ENCODE results near the gene L2HGDH. TPM values are rescaled to one million over a fixed set of nuclear protein-coding genes. Genes with fewer than 3 reads are reported as not detected.
"Not testable (repeated sequence)": the region's sequence is repeated elsewhere in the genome, so short reads cannot be mapped to it uniquely, and the experiment has no call there.

Gene L2HGDH
- total RNA-seq, 1 experiment from 2014 or later: 18.6 TPM

GRCh38 chr14:50319293-50319692, 7.3 kb upstream of the L2HGDH start:
- Histone ChIP-seq H3K9me2 (ENCODE audit: insufficient read depth) (no peaks in the 10 kb centered on the region), H3K79me2 (ENCODE audit: low read depth) (peaks cover 14% of the 10 kb centered on the region), H3K4me3 (no peak overlapping the region), H3K27ac (0 out of 2 replicates have a peak overlapping the region, but pooled peaks have one; percentile 11), H3F3A (ENCODE audit: insufficient read depth, low read depth) (peaks cover 18% of the 10 kb centered on the region; the same call in 1 of the 2 replicates), H3K9me3 (ENCODE audit: insufficient read depth, low read depth) (no peaks in the 10 kb centered on the region), H3K4me2 (no peak overlapping the region), H3K27me3 (ENCODE audit: insufficient read depth, low read depth) (no peaks in the 10 kb centered on the region), H3K36me3 (ENCODE audit: low read depth) (peaks cover 10% of the 10 kb centered on the region), H4K20me1 (ENCODE audit: insufficient read depth) (peaks cover 7% of the 10 kb centered on the region; the same call in 1 of the 2 replicates), H3K4me1 (replicated peaks; ENCODE audit: insufficient read depth) (peaks cover 31% of the 10 kb centered on the region), H2AFZ (no peak overlapping the region)
- intact Hi-C loops (cut with micrococcal nuclease; ENCODE audit: unreplicated experiment): no loop called here
- POLR2A ChIA-PET (ENCODE audit: unreplicated experiment): no interaction called here
- BruUV-seq (replicated peaks): no TSS peak
- no peak for DNase-seq
- CTCF ChIA-PET: interaction anchor here (0.6 to 1.8 kb wide), 2 partner anchors 454 to 541 kb away, joined by 3 read pairs; no protein-coding TSS in a partner anchor
- no peak for TF ChIP-seq EZH2 (IDR thresholded peaks at IDR 0.05; ENCODE audit: low read depth)
- TF ChIP-seq, protein P1, sequence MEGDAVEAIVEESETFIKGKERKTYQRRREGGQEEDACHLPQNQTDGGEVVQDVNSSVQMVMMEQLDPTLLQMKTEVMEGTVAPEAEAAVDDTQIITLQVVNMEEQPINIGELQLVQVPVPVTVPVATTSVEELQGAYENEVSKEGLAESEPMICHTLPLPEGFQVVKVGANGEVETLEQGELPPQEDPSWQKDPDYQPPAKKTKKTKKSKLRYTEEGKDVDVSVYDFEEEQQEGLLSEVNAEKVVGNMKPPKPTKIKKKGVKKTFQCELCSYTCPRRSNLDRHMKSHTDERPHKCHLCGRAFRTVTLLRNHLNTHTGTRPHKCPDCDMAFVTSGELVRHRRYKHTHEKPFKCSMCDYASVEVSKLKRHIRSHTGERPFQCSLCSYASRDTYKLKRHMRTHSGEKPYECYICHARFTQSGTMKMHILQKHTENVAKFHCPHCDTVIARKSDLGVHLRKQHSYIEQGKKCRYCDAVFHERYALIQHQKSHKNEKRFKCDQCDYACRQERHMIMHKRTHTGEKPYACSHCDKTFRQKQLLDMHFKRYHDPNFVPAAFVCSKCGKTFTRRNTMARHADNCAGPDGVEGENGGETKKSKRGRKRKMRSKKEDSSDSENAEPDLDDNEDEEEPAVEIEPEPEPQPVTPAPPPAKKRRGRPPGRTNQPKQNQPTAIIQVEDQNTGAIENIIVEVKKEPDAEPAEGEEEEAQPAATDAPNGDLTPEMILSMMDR (conservative IDR thresholded peaks at IDR 0.05): no peak

GRCh38 chr14:50318031-50318626, 6.1 kb upstream of the L2HGDH start:
- peaks cover 7% of the 10 kb centered on the region; the same call in 1 of the 2 replicates for H4K20me1 ChIP-seq (ENCODE audit: insufficient read depth)
- no peak overlapping the region for H3K27ac ChIP-seq
- H3K27me3 ChIP-seq (ENCODE audit: insufficient read depth, low read depth): no peaks in the 10 kb centered on the region
- intact Hi-C loops (cut with micrococcal nuclease; ENCODE audit: unreplicated experiment): loop anchor here (1.0 kb wide), 1 partner anchor 212 kb away; no protein-coding TSS in a partner anchor
- ChIA-PET CTCF (interaction anchor here (0.9 to 1.8 kb wide), 2 partner anchors 140 to 455 kb away, joined by 3 read pairs; no protein-coding TSS in a partner anchor), POLR2A (ENCODE audit: unreplicated experiment) (interaction anchor here (0.7 kb wide), 1 partner anchor 158 kb away, joined by 3 read pairs; no protein-coding TSS in a partner anchor)
- no peak overlapping the region for H3K4me3 ChIP-seq
- no peak overlapping the region for H3K4me2 ChIP-seq
- no peak overlapping the region for H2AFZ ChIP-seq
- no peak for DNase-seq
- no TSS peak for BruUV-seq (replicated peaks)
- peaks cover 37% of the 10 kb centered on the region for H3K4me1 ChIP-seq (replicated peaks; ENCODE audit: insufficient read depth)
- H3K79me2 ChIP-seq (ENCODE audit: low read depth): peaks cover 25% of the 10 kb centered on the region
- no peaks in the 10 kb centered on the region for H3K9me2 ChIP-seq (ENCODE audit: insufficient read depth)
- H3F3A ChIP-seq (ENCODE audit: insufficient read depth, low read depth): peaks cover 18% of the 10 kb centered on the region; the same call in 1 of the 2 replicates
- H3K9me3 ChIP-seq (ENCODE audit: insufficient read depth, low read depth): no peaks in the 10 kb centered on the region; the same call in 1 of the 2 replicates
- TF ChIP-seq EZH2 (IDR thresholded peaks at IDR 0.05; ENCODE audit: low read depth): no peak
- TF ChIP-seq, protein P1 (conservative IDR thresholded peaks at IDR 0.05): peak; percentile 87
- peaks cover 5% of the 10 kb centered on the region for H3K36me3 ChIP-seq (ENCODE audit: low read depth)

DNA sequence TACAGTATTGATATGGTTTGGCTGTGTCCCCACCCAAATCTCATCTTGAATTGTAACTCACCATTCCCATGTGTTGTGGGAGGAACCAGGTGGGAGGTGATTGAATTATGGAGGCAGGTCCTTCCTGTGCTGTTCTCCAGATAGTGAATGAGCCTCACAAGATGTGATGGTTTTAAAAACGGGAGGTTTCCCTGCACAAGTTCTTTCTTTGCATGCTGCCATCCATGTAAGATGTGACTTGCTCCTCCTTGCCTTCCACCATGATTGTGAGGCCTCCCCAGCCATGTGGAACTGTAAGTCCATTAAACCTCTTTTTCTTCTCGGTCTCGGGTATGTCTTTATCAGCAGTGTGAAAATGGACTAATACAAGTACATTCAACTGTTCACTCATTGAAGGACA, 2.1 kb upstream of the L2HGDH start:
- H3K4me2 ChIP-seq; H3K9me3 ChIP-seq (ENCODE audit: insufficient read depth, low read depth); H2AFZ ChIP-seq; DNase-seq; H3K4me3 ChIP-seq; CTCF ChIA-PET; H3K27ac ChIP-seq; H3K36me3 ChIP-seq (ENCODE audit: low read depth); H3K27me3 ChIP-seq (ENCODE audit: insufficient read depth, low read depth); H3K9me2 ChIP-seq (ENCODE audit: insufficient read depth); POLR2A ChIA-PET (ENCODE audit: unreplicated experiment); BruUV-seq (replicated peaks); H4K20me1 ChIP-seq (ENCODE audit: insufficient read depth): not testable (repeated sequence)
- H3K79me2 ChIP-seq (ENCODE audit: low read depth): peaks cover 46% of the 10 kb centered on the region
- intact Hi-C loops (cut with micrococcal nuclease; ENCODE audit: unreplicated experiment): loop anchor here (5.0 kb wide), 1 partner anchor 462 kb away; the partner anchor contains the start of gene NEMF
- peaks cover 30% of the 10 kb centered on the region for H3K4me1 ChIP-seq (replicated peaks; ENCODE audit: insufficient read depth)
- H3F3A ChIP-seq (ENCODE audit: insufficient read depth, low read depth): peaks cover 12% of the 10 kb centered on the region; the same call in 1 of the 2 replicates

Data from PC-9 (cell line).